D721Med (cell line): ENCODE results near the gene DOCK9.

Experiments
- DNase-seq: peaks from one replicate; pipeline ENCODE4 v3.0.0; 2011; ENCODE audit warnings: low spot score; ENCODE audit not compliant: insufficient read length
- FAIRE-seq: peaks from 2 replicates; lab custom pipeline; 2011; peaks lifted over from hg19 to GRCh38; lab: Jason Lieb, UNC
- TF ChIP-seq, protein P1 (sequence below): IDR thresholded peaks from 2 replicates; pipeline ENCODE4 v1.5.1; 2012; ENCODE audit warnings: mild to moderate bottlenecking, control low read depth; ENCODE audit not compliant: insufficient read depth; ENCODE audit errors: missing control alignments

The DOCK9 gene

DNA sequence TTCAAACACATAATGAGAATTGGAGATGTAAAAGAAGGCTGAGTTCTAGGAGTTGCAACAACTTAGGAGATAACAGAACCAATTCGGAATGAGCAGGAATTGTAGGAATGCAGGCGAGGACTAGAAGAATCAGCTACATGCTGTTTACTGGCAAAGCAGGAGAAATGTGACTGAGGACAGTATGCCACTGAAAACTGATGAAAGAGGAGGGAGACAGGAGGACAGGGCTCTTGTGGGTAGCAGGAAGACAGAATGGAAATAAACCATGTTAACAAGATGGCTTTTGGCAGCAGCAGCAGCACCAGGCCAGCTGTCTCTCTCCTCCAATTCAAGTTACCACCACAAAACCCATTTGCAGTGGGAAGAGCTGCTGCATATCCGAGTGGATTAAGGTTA is 134.4 kb downstream of the DOCK9 start:
- DNase-seq (no peak), FAIRE-seq (no peak)
- TF ChIP-seq, protein P1, sequence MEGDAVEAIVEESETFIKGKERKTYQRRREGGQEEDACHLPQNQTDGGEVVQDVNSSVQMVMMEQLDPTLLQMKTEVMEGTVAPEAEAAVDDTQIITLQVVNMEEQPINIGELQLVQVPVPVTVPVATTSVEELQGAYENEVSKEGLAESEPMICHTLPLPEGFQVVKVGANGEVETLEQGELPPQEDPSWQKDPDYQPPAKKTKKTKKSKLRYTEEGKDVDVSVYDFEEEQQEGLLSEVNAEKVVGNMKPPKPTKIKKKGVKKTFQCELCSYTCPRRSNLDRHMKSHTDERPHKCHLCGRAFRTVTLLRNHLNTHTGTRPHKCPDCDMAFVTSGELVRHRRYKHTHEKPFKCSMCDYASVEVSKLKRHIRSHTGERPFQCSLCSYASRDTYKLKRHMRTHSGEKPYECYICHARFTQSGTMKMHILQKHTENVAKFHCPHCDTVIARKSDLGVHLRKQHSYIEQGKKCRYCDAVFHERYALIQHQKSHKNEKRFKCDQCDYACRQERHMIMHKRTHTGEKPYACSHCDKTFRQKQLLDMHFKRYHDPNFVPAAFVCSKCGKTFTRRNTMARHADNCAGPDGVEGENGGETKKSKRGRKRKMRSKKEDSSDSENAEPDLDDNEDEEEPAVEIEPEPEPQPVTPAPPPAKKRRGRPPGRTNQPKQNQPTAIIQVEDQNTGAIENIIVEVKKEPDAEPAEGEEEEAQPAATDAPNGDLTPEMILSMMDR, result no peak

DNA sequence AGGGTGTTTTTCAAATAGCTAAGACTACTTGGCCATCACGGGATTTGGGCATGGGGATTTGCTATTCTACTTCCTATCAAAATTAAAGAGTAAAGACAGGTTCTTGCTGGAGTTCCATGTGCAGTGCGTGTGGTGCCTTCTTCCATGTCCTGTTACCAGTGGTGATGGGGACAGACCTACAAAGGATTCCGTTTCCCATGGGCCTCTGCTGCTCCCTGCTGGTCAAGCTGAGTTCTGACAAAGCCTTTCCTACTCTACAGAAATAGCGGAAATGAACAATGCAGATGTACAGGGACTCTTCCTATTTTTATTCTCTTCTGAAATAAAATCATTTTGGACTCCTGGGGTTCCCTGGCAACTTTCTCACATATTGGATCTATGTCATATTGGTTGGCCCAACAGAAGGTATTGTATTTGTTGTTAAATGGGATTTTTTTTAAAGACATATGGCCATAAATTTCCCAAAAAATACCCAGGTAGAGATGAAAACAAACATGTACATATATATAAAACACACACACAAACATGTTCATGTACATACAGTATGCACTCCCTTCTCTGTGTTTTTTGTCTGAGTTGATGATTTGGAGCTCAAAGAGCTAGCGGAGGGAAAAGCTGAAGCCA is 134.9 kb downstream of the DOCK9 start:
- DNase-seq (no peak), FAIRE-seq (peak; percentile 66)
- TF ChIP-seq, protein P1, result peak; percentile 64

DNA sequence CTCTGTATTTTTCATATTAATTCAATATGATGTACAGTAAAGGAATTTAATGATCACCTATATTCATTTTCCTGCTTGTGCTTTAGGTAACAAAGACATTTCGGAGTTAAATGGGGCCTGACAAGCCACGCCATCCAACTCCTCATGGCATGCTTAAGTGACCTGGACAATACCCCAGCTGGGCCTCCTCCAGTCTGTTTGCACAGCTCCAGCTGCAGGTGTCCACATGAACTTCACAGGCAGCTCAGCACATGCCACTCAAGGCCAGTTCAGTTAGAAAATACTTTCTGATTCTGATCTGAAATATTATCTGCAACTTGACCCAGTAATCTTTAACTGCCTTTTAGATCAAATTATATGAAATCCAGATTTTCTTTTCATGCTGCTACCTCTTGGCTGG is 135.8 kb downstream of the DOCK9 start:
- DNase-seq, result no peak
- no peak for FAIRE-seq
- TF ChIP-seq, protein P1, result no peak

DNA sequence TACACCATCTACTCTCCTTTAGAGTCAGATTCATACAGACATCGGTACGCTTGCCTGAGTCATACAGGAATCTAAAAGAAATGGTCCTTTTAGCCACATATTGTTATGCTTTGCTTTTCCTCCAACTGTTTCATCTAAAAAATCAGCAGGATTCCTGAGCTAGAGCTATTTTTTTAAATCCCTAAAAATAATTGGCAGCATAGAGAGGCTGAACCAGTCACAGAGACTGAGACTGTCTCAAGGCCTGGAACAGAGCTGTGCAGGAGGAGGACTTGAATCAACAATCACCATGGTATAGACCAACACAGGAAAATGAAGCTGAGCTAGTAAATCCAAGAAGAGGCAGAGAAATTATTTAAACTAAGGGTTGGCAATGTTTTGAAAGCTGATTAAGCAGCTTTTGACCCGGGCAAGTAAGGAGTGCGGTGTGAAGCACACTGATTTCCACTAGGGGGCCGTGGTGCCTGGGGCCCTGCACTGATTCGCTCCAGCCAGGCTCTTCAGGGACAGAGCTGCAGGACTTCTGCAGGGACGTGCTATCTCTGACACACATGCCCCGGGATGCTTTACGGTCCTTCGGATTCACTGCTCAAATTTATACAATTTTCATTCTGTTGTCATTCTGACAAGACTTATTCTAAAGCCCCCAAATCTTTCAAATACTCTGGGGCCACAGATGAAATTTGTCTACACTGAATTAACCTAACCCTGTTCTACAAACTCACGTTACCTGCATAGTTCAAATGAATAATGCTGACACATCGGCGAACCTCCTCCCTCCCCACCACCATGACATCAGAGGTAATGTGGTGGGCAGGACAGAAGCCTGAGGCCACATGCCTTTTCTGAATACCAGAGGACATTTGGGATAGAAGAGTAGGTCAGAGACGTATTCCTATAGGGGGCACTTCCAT is 137.8 kb downstream of the DOCK9 start:
- peak; percentile 15 for DNase-seq
- TF ChIP-seq, protein P1, result peak; percentile 71
- no peak for FAIRE-seq

DNA sequence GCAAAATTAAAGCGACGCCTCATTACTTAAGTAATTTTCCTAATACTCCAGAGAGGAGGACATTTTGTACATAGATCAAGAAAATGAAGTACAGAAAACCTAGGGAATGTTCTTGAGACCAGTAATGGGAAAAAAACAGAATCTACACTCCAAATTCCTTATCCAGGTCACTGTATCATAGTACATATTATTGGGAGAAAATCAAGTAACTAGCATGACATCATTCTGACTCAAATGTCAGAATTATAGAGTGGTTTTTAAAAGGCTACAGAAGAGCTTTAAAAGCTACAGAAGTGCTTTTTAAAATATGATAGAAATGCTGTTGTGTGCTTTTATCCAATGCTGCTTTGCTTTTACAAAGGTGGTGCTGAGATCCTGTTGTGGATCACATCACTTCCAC is 139.1 kb downstream of the DOCK9 start:
- DNase-seq (no peak), FAIRE-seq (no peak)
- TF ChIP-seq, protein P1, result no peak

DNA sequence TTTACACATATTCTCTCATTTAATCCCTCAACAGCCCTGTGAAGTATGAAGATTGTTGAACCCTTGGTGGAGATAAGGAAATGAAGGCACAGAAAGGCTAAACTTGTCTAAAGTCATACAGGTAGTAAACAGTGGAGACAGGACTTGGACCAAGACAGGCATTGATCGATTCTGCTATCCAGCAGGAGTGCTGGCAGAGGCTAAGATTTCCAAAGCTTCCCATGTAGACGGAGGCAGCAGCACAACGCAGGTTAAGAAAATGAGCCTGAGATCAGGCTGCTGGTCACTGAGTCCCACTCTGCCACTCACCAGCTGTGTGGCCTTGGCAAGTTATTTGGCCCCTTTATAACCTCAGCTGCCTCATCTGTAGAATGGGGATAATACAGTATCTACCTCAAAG is 140.0 kb downstream of the DOCK9 start:
- FAIRE-seq (no peak), DNase-seq (no peak)
- TF ChIP-seq, protein P1, result no peak

DNA sequence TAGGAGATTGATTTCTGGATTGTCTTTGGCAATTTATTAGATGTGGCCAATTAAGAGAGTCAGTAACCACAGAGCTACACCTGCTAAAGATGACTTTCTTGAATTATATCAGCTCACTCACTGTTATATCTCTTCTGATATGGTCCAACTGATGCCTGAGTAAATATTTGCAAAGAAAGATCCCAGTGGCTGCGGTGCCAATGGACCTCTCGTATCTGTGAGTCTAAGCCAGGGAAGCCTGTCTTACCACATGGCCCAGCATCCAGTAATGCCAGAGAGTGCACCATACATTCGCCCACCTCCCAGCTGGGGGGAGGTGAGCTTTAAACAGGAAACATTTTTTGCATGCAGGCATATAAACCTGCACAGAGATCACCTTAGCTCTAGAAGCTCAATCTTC is 142.7 kb downstream of the DOCK9 start:
- FAIRE-seq, result no peak
- TF ChIP-seq, protein P1, result no peak
- DNase-seq, result no peak
